Panc1 (cell line): ENCODE measurements around the gene LURAP1L. TPM values are rescaled to one million over a fixed set of nuclear protein-coding genes. Genes with fewer than 3 reads are reported as not detected.

Experiments
- ATAC-seq: fragments of 200-7000 bp; cut with Tn5 transposase; 2 replicates; pipeline ENCODE4 v1.9.1; 2020; ENCODE audit warnings: mild to moderate bottlenecking, moderate library complexity
- BruUV-seq: library from RNA; stranded (reverse); fragments of 400-500 nt; replicated peaks from 2 replicates; lab custom pipeline; 2021; lab: Mats Ljungman, UMichigan
- CTCF ChIA-PET: fragments of 300-600 bp; sonication (Branson Sonifier 250); formaldehyde crosslinking; loops from one replicate; lab custom pipeline; 2022; ENCODE audit warnings: antibody characterized with exemption; lab: Charles Lee
- POLR2A ChIA-PET: fragments of 300-600 bp; sonication (Branson Sonifier 250); formaldehyde crosslinking; loops from one replicate; lab custom pipeline; 2022; ENCODE audit warnings: antibody characterized with exemption; lab: Charles Lee
- DNase-seq: peaks from one replicate; pipeline ENCODE4 v3.0.0-alpha.2; 2010; ENCODE audit warnings: low read depth, low spot score
- H3K27ac ChIP-seq: 2 replicates; pipeline ENCODE4 v1.5.1; 2011; ENCODE audit warnings: mild to moderate bottlenecking, low read length, inconsistent platforms
- H3K27me3 ChIP-seq: fragments of 200-500 bp; sonication (Bioruptor generic); 2 replicates; pipeline ENCODE4 v1.6.0; 2014; ENCODE audit warnings: low read length, inconsistent platforms; ENCODE audit not compliant: control insufficient read depth, insufficient read depth
- H3K36me3 ChIP-seq: fragments of 200-500 bp; sonication (Bioruptor generic); 2 replicates; pipeline ENCODE4 v1.5.1; 2014; ENCODE audit warnings: inconsistent platforms, mild to moderate bottlenecking, low read length, moderate library complexity; ENCODE audit not compliant: control insufficient read depth, insufficient read depth
- H3K4me1 ChIP-seq: 2 replicates; pipeline ENCODE4 v1.5.1; 2011; ENCODE audit warnings: inconsistent platforms, mild to moderate bottlenecking, low read length, moderate library complexity; ENCODE audit not compliant: control insufficient read depth, insufficient read depth
- H3K4me3 ChIP-seq, 2 experiments: 2 replicates each; pipeline ENCODE4 v1.5.1; 2011 to 2012; ENCODE audit warnings: low read depth in 2 of 2, low read length in 2 of 2, mild to moderate bottlenecking in 2 of 2, inconsistent platforms in 1 of 2, moderate library complexity in 1 of 2
- H3K9me3 ChIP-seq: fragments of 200-500 bp; sonication (Bioruptor generic); 2 replicates; pipeline ENCODE4 v1.5.1; 2014; ENCODE audit warnings: low read depth, mild to moderate bottlenecking, inconsistent platforms, low read length, moderate library complexity; ENCODE audit not compliant: control insufficient read depth, insufficient read depth
- POLR2AphosphoS5 ChIP-seq: IDR thresholded peaks from 2 replicates; pipeline ENCODE4 v1.6.1; 2012; ENCODE audit warnings: mild to moderate bottlenecking, low read depth, low read length, moderate library complexity
- SIN3A ChIP-seq: IDR thresholded peaks from 2 replicates; pipeline ENCODE4 v1.6.1; 2012; ENCODE audit warnings: low read depth, mild to moderate bottlenecking, low read length, moderate library complexity, borderline replicate concordance; ENCODE audit not compliant: insufficient read depth
- TCF7L2 ChIP-seq: IDR thresholded peaks from 2 replicates; pipeline ENCODE4 v1.6.1; 2011; ENCODE audit warnings: mild to moderate bottlenecking, low read depth, low read length, inconsistent platforms
- in situ Hi-C: cut with HindIII; loops from 2 replicates; pipeline ENCODE4 v1.10.0; 2016; ENCODE audit warnings: low sequenced_read_pairs, low pct_unique_long_range_greater_than_20kb
- intact Hi-C: fragments of 100-400 bp; cut with micrococcal nuclease; formaldehyde crosslinking; loops from one replicate; pipeline ENCODE4 v1.10.0; 2022; ENCODE audit not compliant: unreplicated experiment
- total RNA-seq: library from RNA; stranded (reverse); gene quantifications from one replicate; pipeline ENCODE4 v1.2.1, GENCODE V29; 2021; ENCODE audit not compliant: unreplicated experiment
- TF ChIP-seq, protein P1 (sequence below), 2 experiments: IDR thresholded peaks; 2 replicates each; pipeline ENCODE4 v1.6.1; 2011 to 2012; ENCODE audit warnings: low read depth in 2 of 2, control low read depth in 1 of 2, low read length in 1 of 2, mild to moderate bottlenecking in 1 of 2, moderate library complexity in 1 of 2; ENCODE audit not compliant: insufficient read depth in 1 of 2
- TF ChIP-seq, protein P2 (sequence below): fragments of 450-650 bp; IDR thresholded peaks from 2 replicates; pipeline ENCODE4 v1.5.1; 2017; ENCODE audit warnings: mild to moderate bottlenecking

LURAP1L gene
- total RNA-seq, 1 experiment from 2014 or later: 6.8 TPM

DNA sequence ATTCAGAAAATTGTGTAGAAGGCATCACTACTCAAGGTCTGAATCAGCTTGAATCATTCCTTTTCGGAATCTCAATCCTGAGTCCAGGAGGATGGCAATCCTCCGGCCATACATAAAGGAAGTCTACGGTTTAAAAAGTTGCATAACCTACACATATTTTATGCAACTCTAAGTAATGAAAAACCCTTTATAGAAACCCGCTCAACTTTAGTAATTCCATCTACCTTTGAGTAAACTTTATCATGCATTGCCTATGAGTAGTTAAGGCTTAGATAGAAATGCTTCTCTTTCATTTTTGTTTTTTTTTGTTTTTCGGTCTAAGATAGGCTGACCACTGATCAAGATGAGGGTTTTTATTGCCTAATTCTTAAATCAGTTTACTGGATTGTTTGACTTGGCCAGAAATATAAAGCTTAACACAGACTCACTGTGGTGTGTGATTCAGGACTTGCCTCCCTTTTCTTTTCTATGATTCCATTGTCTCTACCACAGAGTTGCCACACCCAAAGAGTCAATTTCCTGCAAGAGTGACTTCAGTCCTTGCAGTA lies 85.0 kb downstream of the LURAP1L start:
- CTCF ChIA-PET: no interaction called here
- Histone ChIP-seq H3K4me1 (no peaks in the 10 kb centered on the region), H3K36me3 (no peaks in the 10 kb centered on the region), H3K27ac (no peak overlapping the region), H3K27me3 (no peaks in the 10 kb centered on the region), H3K4me3 (0 out of 4 replicates have a peak overlapping the region, but pooled peaks of 1 of the 2 experiments have one; percentile 6), H3K9me3 (no peaks in the 10 kb centered on the region)
- ATAC-seq (no peak; the same call in 1 of the 2 replicates), DNase-seq (peak; percentile 35)
- no peak for TF ChIP-seq SIN3A
- no peak for TF ChIP-seq TCF7L2
- TF ChIP-seq, protein P1, sequence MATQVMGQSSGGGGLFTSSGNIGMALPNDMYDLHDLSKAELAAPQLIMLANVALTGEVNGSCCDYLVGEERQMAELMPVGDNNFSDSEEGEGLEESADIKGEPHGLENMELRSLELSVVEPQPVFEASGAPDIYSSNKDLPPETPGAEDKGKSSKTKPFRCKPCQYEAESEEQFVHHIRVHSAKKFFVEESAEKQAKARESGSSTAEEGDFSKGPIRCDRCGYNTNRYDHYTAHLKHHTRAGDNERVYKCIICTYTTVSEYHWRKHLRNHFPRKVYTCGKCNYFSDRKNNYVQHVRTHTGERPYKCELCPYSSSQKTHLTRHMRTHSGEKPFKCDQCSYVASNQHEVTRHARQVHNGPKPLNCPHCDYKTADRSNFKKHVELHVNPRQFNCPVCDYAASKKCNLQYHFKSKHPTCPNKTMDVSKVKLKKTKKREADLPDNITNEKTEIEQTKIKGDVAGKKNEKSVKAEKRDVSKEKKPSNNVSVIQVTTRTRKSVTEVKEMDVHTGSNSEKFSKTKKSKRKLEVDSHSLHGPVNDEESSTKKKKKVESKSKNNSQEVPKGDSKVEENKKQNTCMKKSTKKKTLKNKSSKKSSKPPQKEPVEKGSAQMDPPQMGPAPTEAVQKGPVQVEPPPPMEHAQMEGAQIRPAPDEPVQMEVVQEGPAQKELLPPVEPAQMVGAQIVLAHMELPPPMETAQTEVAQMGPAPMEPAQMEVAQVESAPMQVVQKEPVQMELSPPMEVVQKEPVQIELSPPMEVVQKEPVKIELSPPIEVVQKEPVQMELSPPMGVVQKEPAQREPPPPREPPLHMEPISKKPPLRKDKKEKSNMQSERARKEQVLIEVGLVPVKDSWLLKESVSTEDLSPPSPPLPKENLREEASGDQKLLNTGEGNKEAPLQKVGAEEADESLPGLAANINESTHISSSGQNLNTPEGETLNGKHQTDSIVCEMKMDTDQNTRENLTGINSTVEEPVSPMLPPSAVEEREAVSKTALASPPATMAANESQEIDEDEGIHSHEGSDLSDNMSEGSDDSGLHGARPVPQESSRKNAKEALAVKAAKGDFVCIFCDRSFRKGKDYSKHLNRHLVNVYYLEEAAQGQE (IDR thresholded peaks at IDR 0.05; ENCODE audit: insufficient read depth in 1 of 2, low read depth in 2 of 2, low read length in 1 of 2): no peak
- no peak for TF ChIP-seq POLR2AphosphoS5
- TF ChIP-seq, protein P2, sequence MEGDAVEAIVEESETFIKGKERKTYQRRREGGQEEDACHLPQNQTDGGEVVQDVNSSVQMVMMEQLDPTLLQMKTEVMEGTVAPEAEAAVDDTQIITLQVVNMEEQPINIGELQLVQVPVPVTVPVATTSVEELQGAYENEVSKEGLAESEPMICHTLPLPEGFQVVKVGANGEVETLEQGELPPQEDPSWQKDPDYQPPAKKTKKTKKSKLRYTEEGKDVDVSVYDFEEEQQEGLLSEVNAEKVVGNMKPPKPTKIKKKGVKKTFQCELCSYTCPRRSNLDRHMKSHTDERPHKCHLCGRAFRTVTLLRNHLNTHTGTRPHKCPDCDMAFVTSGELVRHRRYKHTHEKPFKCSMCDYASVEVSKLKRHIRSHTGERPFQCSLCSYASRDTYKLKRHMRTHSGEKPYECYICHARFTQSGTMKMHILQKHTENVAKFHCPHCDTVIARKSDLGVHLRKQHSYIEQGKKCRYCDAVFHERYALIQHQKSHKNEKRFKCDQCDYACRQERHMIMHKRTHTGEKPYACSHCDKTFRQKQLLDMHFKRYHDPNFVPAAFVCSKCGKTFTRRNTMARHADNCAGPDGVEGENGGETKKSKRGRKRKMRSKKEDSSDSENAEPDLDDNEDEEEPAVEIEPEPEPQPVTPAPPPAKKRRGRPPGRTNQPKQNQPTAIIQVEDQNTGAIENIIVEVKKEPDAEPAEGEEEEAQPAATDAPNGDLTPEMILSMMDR: no peak
- intact Hi-C loops (no loop called here), in situ Hi-C loops (no loop called here)
- POLR2A ChIA-PET: no interaction called here
- BruUV-seq: no TSS peak

- no peak for TF ChIP-seq TCF7L2
- no peak for TF ChIP-seq POLR2AphosphoS5
- TF ChIP-seq, protein P1 (IDR thresholded peaks at IDR 0.05; ENCODE audit: insufficient read depth in 1 of 2, low read depth in 2 of 2, low read length in 1 of 2): no peak
- no peak for TF ChIP-seq SIN3A
- TF ChIP-seq, protein P2: no peak
- Histone ChIP-seq H3K27me3 (no peaks in the 10 kb centered on the region), H3K4me1 (no peaks in the 10 kb centered on the region), H3K9me3 (no peaks in the 10 kb centered on the region), H3K36me3 (no peaks in the 10 kb centered on the region), H3K27ac (no peak overlapping the region), H3K4me3 (no peak overlapping the region)
- DNase-seq (no peak), ATAC-seq (no peak)
- no TSS peak for BruUV-seq
- intact Hi-C loops: no loop called here
- in situ Hi-C loops: no loop called here
- ChIA-PET POLR2A (no interaction called here), CTCF (no interaction called here)
Observed at GRCh38 chr9:12860998-12861397, 86.2 kb downstream of the LURAP1L start.
